Suppressor macrophage treated with lipopolysaccharide for 1 hour (primary cell): ENCODE data around the gene PCSK6.

Experiments
- DNase-seq, 3 donors: peaks; one replicate each; pipeline ENCODE4 v3.0.0-alpha.2; 2020 to 2022

The PCSK6 gene

DNA sequence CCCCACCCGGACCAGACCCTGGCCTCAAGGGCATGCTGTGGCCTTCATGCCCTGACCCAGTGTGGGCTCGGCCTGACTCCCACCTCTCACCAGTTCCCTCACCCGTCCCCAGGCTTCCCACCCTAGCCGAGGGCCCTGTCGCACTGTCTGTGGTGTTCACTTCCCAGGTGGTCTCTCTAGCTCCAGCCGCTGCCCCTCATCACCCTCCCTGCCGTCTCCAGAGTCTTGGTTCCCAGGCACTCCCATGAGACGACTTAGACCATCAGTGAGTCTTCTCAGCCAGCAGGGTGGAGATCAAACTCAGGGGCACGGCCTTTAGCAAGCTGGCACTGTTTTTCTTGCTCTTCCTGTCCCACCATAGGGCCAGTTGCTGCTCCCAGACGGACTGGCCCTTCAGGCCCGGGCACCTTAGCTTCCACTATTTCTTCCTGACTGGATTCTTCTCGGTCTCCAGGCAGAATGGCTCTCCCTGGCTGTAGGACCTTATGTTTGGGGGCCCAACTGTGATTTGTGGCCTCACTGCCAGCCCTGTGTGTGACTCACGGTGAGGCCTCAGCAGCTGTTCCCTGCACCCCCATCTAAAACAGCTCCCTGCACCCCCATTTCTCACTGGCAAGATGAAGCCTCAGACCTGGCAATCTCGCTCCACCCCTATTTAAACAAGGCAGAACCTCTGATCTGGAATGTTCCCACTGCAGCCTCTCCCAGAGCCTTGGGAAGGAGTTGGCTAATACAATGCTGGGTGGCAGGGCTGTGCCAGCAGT lies 9.4 kb upstream of the PCSK6 start:
- DNase-seq = no peak

- DNase-seq = no peak
Observed at GRCh38 chr15:101498076-101498716, 8.7 kb upstream of the PCSK6 start.

GRCh38 chr15:101497484-101498034 lies 8.1 kb upstream of the PCSK6 start:
- no peak for DNase-seq

- DNase-seq = no peak
Observed at GRCh38 chr15:101497017-101497416, 7.5 kb upstream of the PCSK6 start.

GRCh38 chr15:101496198-101496986 lies 6.9 kb upstream of the PCSK6 start:
- DNase-seq = peak in 1 of 3 donors; percentile 42

DNA sequence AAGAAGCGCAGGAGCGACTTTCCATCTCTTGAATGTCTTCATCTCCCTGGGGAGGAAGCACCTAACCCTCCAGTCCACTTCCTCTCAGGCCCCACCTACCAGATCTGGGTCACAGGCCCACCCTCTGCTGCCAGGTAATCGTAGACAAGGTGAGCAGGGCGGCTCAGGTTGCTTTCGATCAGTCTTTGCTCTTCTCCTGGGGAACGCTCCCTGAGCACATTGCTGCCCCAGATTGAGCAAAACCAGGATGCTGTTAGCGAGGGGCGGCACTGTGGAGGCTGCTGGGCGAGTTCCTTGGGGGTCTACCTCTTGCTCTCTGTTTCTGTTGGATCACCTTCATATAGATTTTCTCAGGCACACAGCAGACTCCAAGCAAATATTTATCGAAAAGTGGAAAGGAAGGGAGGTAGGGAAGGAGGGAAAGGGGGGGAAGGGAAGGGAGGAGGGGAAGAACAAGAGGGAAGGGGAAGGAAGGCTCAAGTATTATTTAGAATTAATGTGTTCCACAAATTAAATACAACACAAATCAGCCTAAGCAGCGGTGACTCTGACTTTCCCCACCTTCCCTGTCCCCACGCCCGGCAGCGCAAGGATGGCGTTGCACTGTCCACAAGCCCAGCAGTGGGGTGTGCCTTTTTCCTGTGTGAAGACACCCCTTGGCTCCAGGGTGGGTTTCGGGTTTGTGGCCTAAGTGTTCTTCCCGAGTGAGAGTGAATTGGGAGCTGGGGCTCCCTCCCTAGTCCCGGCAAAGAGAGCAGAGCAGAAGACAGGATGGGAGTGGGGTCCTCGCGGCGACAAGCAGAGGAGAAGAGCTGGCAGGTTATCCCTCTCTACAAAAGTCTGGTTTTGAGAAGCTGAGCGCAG lies 6.1 kb upstream of the PCSK6 start:
- DNase-seq = no peak

- no peak for DNase-seq
Observed at GRCh38 chr15:101494251-101494796, 4.8 kb upstream of the PCSK6 start.

- no peak for DNase-seq
Observed at GRCh38 chr15:101492766-101493692, 3.5 kb upstream of the PCSK6 start.

DNA sequence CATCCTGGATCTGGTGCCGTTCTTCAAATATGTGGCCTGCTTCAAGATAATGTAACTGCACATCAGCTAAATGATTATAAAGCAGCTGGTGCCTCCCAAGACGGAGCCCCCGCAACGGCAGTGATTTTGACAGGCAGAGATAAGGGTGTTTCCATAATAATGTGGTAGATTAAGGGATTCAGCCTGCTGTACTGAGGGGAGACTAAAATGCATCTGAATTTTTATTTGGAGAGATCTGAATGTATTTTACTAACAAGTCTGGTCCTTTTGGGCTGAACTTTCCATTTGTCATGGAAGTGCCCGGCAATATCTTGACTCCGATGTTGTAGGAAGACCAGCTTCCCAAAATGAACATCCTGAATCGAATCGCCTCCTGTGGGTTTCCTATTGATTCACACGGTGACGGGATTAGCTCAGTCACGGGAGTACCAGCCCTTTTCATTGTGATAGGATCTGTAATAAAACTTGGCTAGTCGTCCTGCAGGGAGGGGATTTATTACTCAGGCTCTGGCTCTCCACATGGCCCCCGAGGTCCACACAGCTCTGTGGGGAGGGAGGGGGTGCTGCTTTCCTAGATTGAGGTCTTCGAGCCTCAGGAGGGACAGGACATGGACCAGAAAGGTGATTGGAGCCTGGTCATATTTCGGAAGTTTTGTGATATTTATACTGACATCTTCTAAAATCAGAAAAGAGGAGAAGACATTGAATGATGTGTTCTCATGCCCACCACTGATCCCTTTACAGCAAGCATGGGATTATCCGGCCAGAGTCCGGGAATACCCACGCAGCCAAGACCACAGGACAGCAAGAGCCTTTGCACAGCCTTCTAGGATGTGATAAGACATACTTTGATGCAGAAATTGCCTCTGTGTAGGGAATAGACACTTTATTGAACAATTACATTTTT lies 2.5 kb upstream of the PCSK6 start:
- DNase-seq = no peak

DNA sequence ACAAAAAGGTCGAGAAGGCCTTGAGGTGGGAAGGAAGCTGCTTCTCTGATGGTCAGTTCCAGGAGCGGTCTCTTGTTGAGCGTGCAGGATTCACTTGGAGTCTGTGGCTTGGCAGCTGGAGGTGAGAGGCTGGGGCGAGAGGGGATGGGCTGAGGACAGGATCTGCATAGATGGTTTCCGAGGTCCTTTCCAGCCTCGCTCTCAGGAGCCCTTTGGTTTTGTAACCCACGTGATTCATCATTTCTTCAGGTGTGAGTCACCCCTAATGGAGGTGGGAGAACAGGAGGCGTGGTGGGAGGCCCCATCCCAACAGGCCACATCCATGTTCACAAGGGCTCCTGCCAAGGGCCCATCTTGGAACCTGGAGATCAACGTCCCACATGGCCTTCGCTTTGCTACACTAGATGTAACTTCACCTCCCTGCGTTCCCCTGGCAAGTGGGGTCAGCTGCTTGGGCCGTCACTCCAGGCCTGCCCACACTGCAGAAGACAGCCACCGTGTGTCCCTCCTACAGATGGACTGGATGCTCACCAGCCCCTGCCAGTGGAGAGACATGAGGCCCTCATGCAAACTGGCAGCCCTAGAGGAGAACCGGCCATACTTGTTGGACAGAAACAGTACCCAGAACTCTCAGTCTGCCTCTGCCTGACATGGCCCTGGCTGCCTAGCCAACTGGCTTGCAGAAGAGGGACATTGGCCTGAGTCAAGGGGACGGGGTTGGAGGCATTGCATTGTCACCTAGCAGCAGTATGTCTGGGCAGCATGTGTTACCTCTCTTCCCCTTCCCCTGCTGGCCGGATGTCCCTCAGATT lies 1.6 kb upstream of the PCSK6 start:
- no peak for DNase-seq

DNA sequence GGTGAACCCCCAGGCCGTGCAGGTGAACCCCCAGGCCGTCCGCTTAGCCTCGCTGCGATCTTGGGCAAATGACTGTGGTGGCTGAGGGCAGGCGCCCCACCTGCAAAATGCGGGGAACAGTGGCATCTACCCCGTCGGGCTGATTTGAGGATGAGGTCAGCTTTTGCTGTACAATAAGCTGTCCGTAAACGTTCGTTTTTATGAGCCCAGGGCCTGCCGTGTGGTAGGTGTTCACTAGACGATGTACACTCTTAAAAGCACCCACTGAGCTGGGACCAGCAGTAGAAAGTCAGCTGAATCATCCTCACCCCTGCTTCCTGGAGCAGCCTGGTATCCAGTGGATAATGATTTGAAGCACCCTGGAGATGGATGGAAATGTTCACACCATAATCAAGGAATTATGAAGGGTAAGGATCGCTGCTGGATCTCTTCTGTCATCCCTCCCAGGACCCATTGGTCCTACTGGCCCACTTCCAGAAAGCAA lies 943 bp upstream of the PCSK6 start:
- no peak for DNase-seq

GRCh38 chr15:101489237-101489598 lies 289 bp downstream of the PCSK6 start:
- DNase-seq = peak; percentile 43 to 79 (median 64)

- peak in 2 of 3 donors; percentile 23 to 49 for DNase-seq
Observed at GRCh38 chr15:101488300-101489164, 975 bp downstream of the PCSK6 start.

GRCh38 chr15:101486696-101487459 lies 2.6 kb downstream of the PCSK6 start:
- DNase-seq = peak; percentile 29 to 46 (median 44)

DNA sequence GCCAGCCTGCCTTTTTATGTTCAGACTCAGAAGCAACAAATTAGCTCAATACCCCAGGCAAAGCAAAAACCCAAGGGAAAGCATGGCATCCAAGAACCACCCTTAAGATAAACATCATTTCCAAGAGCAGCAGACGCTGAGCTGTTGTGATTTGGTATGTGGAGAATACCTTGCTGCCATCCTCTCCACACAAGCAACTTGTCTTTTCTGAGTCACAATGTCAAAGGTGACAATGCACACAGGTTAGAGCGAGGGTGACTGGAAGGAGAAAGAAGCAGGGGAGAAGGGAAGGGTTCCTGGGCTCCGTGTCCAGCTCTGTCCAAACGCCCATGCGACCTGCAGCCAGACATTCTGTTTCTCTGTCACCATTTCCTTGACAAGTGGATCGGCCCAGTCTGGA lies 6.0 kb downstream of the PCSK6 start:
- no peak for DNase-seq

DNA sequence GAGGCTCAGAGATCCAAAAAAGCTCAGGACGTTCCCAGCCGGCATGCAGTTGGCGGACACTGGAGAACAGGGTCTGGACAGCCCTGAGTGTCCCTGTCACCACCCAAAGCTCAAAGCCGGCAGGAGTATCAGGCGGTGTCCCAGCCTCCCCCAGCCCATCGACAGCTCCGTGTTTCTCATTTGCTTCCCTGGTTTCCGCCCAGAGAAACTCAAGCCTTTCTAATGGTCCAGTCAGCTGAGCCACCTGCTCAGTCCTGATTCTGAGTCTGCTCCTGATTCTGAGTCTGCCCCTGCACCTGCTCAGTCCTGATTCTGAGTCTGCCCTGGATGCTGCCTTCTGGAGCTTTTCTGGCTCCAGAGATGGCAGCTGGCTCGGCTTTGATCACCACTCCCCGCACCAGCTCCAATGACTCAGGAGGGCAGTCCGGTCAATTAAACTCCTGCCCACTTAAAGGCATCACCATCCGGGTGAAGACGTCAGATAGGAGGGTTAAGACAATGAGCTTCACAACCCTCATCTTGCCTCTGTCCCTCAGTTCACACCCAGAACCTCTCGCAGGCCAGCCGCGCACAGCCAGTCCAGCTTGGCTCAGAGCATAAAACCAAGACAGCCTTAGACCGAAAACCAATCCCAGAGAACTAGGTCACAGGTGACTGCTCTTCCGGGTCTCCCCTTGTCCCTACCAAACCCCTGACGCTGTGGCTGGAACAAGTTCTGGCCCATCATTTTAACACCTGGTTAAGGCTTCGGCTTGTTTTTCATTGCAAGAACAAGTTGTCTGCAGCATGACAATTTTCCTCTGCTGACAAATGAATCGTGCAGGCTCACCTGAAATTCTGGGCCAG lies 6.8 kb downstream of the PCSK6 start:
- DNase-seq = no peak
